ENCODE data around the gene PDS5A.
"Not testable (repeated sequence)": the region's sequence is repeated elsewhere in the genome, so short reads cannot be mapped to it uniquely, and the experiment has no call there.

Gene PDS5A

DNA sequence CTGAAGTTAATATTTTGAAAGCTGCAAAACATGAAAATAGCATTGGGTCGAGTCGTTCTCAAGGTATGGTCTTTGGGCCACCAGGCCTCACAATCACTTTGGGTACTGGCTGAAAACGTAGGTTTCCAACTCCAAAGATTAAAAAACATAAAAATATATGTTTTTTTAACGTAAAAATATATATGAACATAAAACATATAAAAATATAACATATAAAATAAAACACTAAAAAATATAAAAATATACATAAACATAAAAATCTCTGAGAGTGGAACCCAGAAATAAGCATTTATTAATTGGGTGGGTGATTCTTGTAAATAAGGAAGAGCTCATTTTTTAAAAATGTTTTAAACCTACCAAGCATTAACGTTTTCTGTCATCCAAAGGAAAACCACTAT lies 666 bp upstream of the PDS5A start:
- Mint-ChIP-seq H3K27ac (peak overlapping the region; percentile 85), H3K36me3 (ENCODE audit: low read depth) (peaks cover 21% of the 10 kb centered on the region)

DNA sequence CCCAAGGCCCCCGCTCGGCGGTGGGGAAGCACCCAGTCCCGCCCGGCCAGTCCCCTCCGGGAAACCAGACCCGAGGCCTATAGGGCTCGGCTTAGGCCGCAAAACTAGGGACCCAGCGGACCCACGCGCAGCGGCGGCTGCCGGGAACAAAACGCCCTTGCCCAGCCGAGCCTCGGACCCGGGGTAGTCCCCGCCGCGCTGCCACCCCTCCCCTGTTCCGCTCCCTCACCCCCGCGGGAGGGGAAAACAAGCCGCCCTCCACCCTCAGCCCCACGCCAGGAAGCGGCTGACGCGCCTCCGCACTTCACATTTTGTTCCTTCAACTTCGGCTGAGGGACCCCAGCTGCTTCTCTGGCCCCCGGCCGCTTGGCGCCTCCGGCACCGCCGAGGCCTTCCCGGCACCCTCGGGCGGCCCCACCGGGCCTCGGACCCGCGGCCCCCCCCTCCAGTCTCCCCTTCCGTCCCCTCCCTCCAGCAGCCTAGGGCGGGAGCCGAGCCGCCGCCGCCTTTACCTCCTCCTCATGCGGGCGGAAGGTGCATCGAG lies 694 bp downstream of the PDS5A start:
- peak overlapping the region; percentile 59 for H3K27ac Mint-ChIP-seq
- peaks cover 27% of the 10 kb centered on the region for H3K4me1 Mint-ChIP-seq (ENCODE audit: low read depth)
- no peaks in the 10 kb centered on the region for H3K27me3 Mint-ChIP-seq (ENCODE audit: low read depth)
- no peaks in the 10 kb centered on the region for H3K9me3 Mint-ChIP-seq
- H3K36me3 Mint-ChIP-seq (ENCODE audit: low read depth): peaks cover 26% of the 10 kb centered on the region
- H3K4me3 Mint-ChIP-seq: peak overlapping the region; percentile 90

More for the DNA sequence above, 666 bp upstream of the PDS5A start:
- Mint-ChIP-seq H3K4me3 (peak overlapping the region; percentile 79), H3K9me3 (no peaks in the 10 kb centered on the region), H3K4me1 (ENCODE audit: low read depth) (peaks cover 22% of the 10 kb centered on the region), H3K27me3 (ENCODE audit: low read depth) (no peaks in the 10 kb centered on the region)

- peak overlapping the region; percentile 85 for H3K27ac Mint-ChIP-seq
- H3K27me3 Mint-ChIP-seq (ENCODE audit: low read depth): no peaks in the 10 kb centered on the region
- no peaks in the 10 kb centered on the region for H3K9me3 Mint-ChIP-seq
- peaks cover 27% of the 10 kb centered on the region for H3K4me1 Mint-ChIP-seq (ENCODE audit: low read depth)
- H3K36me3 Mint-ChIP-seq (ENCODE audit: low read depth): peaks cover 26% of the 10 kb centered on the region
- H3K4me3 Mint-ChIP-seq: peak overlapping the region; percentile 90
Measured at GRCh38 chr4:39976141-39976944, 1.4 kb downstream of the PDS5A start.

GRCh38 chr4:39975488-39976089 lies 2.1 kb downstream of the PDS5A start:
- H3K9me3 Mint-ChIP-seq: no peaks in the 10 kb centered on the region
- no peaks in the 10 kb centered on the region for H3K27me3 Mint-ChIP-seq (ENCODE audit: low read depth)
- H3K4me1 Mint-ChIP-seq (ENCODE audit: low read depth): peaks cover 31% of the 10 kb centered on the region
- H3K36me3 Mint-ChIP-seq (ENCODE audit: low read depth): peaks cover 26% of the 10 kb centered on the region
- peak overlapping the region; percentile 4 for H3K27ac Mint-ChIP-seq
- H3K4me3 Mint-ChIP-seq: peak overlapping the region; percentile 90

GRCh38 chr4:39973052-39973451 lies 4.7 kb downstream of the PDS5A start:
- H3K27ac Mint-ChIP-seq; H3K27me3 Mint-ChIP-seq (ENCODE audit: low read depth); H3K4me3 Mint-ChIP-seq; H3K9me3 Mint-ChIP-seq: not testable (repeated sequence)
- Mint-ChIP-seq H3K36me3 (ENCODE audit: low read depth) (peaks cover 31% of the 10 kb centered on the region), H3K4me1 (ENCODE audit: low read depth) (peaks cover 32% of the 10 kb centered on the region)

DNA sequence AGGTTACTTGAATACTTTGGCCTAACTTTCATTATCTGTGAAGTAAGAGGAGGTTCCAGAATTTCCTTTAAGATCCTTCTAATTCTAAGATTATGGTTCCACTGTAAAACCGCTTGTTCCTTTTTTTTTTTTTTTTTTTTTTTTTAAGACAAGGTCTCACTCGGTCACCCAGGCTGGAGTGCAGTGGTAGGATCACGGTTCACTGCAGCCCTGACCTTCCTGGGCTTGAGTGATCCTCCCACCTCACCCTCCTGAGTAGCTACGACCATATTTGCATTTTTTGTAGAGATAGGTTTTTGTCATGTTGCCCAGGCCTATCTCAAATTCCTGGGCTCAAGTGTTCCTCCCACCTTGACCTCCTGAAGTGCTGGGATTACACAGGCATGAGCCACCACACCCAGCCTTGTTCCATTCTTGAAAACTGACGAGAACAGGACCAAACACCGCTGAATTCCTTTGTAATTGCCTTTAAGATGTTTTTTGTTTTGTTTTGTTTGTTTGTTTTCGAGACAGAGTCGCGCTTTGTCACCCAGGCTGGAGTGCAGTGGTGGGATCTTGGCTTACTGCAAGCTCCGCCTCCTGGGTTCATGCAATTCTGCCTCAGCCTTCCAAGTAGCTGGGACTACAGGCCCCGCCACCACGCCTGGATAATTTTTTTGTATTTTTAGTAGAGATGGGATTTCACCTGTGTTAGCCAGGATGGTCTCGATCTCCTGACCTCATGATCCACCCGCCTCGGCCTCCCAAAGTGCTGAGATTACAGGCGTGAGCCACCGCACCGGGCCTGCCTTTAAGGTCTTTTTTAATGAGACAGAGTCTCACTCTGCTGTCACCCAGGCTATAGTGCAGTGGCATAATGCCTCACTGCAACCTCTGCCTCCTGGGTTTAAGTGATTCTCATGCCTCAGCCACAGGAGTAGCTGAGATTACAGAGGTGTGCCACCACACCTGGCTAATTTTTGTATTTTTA lies 6.8 kb downstream of the PDS5A start:
- no peak overlapping the region for H3K27ac Mint-ChIP-seq
- peaks cover 25% of the 10 kb centered on the region for H3K36me3 Mint-ChIP-seq (ENCODE audit: low read depth)
- H3K27me3 Mint-ChIP-seq (ENCODE audit: low read depth): no peaks in the 10 kb centered on the region
- no peaks in the 10 kb centered on the region for H3K9me3 Mint-ChIP-seq
- no peak overlapping the region for H3K4me3 Mint-ChIP-seq
- H3K4me1 Mint-ChIP-seq (ENCODE audit: low read depth): peaks cover 26% of the 10 kb centered on the region

DNA sequence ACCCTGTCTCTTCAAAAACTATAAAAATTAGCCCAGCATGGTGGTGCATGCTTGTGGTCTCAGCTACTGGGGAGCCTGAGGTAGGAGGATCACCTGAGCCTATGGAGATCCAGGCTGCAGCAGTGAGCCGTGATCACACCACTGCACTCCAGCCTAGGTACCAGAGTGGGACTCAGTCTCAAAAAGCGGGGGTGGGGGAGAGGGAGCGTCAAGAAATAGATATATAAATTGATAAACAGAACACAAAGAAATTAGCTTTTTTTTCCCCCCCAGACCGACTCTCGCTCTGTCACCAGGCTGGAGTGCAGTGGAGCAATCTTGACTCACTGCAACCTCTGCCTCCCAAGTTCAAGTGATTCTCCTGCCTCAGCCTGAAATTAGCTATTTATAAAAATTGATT lies 14.1 kb downstream of the PDS5A start:
- H3K27ac Mint-ChIP-seq: no peak overlapping the region
- peaks cover 5% of the 10 kb centered on the region for H3K4me1 Mint-ChIP-seq (ENCODE audit: low read depth)
- no peak overlapping the region for H3K4me3 Mint-ChIP-seq

DNA sequence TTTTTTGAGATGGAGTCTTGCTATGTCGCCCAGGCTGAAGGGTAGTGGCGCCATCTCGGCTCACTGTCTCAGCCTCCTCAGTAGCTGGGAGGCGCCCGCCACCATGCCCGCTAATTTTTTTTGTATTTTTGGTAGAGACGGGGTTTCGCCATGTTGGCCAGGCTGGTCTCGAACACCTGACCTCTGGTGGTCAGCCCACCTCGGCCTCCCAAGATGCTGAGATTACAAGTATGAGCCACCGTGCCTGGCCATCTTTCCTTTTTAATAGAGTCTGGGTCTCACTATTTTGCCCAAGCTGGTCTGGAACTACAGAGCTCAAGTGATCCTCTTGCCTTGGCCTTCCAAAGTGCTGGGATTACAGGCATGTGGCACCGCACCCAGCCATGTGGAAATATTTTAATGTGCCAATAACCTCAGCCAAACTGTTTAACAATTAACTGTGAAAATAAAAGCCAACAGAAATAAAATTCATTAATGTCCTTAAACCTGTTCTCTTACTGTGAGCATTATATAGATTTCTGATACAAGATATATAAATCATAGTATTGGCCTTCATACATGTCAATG lies 16.3 kb downstream of the PDS5A start:
- H3K4me1 Mint-ChIP-seq (ENCODE audit: low read depth): peaks cover 5% of the 10 kb centered on the region
- no peak overlapping the region for H3K4me3 Mint-ChIP-seq
- peaks cover 10% of the 10 kb centered on the region for H3K36me3 Mint-ChIP-seq (ENCODE audit: low read depth)
- H3K27ac Mint-ChIP-seq: no peak overlapping the region
- H3K9me3 Mint-ChIP-seq: no peaks in the 10 kb centered on the region
- H3K27me3 Mint-ChIP-seq (ENCODE audit: low read depth): no peaks in the 10 kb centered on the region

More for the DNA sequence above, 14.1 kb downstream of the PDS5A start:
- Mint-ChIP-seq H3K36me3 (ENCODE audit: low read depth) (peaks cover 10% of the 10 kb centered on the region), H3K9me3 (no peaks in the 10 kb centered on the region), H3K27me3 (ENCODE audit: low read depth) (no peaks in the 10 kb centered on the region)

DNA sequence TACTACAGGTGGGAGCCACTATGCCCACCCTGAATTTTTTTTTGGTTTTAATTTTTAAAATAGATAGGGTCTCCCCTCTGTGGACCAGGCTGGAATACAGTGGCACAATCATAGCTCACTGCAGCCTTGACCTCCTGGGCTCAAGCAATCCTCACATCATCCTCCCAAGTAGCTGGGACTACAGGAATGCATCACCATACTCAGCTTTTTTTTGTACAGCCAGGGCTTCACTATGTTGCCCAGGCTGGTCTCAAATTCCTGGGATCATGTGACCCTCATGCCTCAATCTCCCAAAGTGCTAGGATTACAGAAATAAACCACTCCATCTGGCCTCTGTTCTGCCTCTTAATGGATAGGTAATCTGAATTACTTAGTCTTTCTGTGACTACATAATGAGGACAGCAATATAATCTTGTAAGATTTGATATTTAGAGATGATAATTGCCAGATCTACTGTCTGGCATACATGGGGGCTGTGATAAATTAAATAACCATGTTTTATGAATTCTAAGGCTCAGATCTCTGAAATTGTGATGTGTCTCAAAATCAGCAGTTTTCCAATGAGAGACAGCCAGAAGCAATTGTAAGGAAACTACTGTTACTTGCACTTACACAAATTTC lies 26.7 kb downstream of the PDS5A start:
- Mint-ChIP-seq H3K36me3 (ENCODE audit: low read depth) (peaks cover 6% of the 10 kb centered on the region), H3K27me3 (ENCODE audit: low read depth) (no peaks in the 10 kb centered on the region), H3K9me3 (no peaks in the 10 kb centered on the region), H3K4me3 (no peak overlapping the region), H3K4me1 (ENCODE audit: low read depth) (peaks cover 18% of the 10 kb centered on the region), H3K27ac (no peak overlapping the region)

- H3K4me1 Mint-ChIP-seq (ENCODE audit: low read depth): peaks cover 21% of the 10 kb centered on the region
- H3K9me3 Mint-ChIP-seq: no peaks in the 10 kb centered on the region
- H3K27me3 Mint-ChIP-seq (ENCODE audit: low read depth): no peaks in the 10 kb centered on the region
- H3K4me3 Mint-ChIP-seq: no peak overlapping the region
- no peaks in the 10 kb centered on the region for H3K36me3 Mint-ChIP-seq (ENCODE audit: low read depth)
- no peak overlapping the region for H3K27ac Mint-ChIP-seq
Measured at GRCh38 chr4:39947963-39948362, 29.7 kb downstream of the PDS5A start.

DNA sequence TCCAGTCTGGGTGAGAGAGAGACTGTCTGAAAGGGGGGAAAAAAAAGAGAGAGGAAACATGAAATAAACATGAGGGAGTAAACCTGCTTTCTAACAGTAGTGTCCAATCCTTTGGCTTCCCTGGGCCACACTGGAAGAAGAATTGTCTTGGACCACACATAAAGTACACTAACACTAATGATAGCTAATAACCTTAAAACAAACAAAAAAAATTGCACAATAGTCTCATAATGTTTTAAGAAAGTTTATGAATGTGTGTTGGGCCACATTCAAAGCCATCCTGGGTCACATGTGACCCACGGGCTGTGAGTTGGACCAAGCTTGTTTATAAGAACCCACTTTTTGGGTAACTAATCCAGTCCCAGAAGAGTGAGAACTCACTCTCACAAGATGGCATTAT lies 30.3 kb downstream of the PDS5A start:
- Mint-ChIP-seq H3K4me3 (no peak overlapping the region), H3K9me3 (no peaks in the 10 kb centered on the region), H3K4me1 (ENCODE audit: low read depth) (peaks cover 22% of the 10 kb centered on the region), H3K27ac (no peak overlapping the region), H3K36me3 (ENCODE audit: low read depth) (no peaks in the 10 kb centered on the region), H3K27me3 (ENCODE audit: low read depth) (no peaks in the 10 kb centered on the region)

- not testable (repeated sequence) for H3K4me3 Mint-ChIP-seq; H3K27me3 Mint-ChIP-seq (ENCODE audit: low read depth); H3K36me3 Mint-ChIP-seq (ENCODE audit: low read depth); H3K9me3 Mint-ChIP-seq; H3K27ac Mint-ChIP-seq
- peaks cover 21% of the 10 kb centered on the region for H3K4me1 Mint-ChIP-seq (ENCODE audit: low read depth)
Measured at GRCh38 chr4:39944245-39944644, 33.5 kb downstream of the PDS5A start.

DNA sequence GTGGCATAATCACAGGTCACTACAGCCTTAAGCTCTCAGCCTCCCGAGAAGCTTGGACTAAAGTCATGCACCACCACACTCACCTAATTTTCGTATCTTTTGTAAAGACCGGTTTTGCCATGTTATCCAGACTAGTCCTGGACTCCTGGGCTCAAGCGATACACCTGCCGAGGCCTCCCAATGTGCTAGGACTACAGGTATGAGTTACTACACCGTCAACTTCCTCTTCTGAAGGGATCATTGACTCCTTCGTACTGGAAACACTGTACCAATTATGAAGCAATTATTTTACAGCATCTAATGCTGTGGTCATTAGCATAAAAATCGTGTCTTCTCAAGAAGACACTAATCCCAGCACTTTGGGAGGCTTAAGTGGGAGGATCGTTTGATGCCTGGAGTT lies 35.2 kb downstream of the PDS5A start:
- Mint-ChIP-seq H3K27ac (no peak overlapping the region), H3K9me3 (no peaks in the 10 kb centered on the region), H3K36me3 (ENCODE audit: low read depth) (no peaks in the 10 kb centered on the region), H3K4me3 (no peak overlapping the region), H3K4me1 (ENCODE audit: low read depth) (peaks cover 24% of the 10 kb centered on the region), H3K27me3 (ENCODE audit: low read depth) (no peaks in the 10 kb centered on the region)
